Smooth muscle cell (in vitro differentiated cells): ENCODE results near the gene IFT20. TPM values are rescaled to one million over a fixed set of nuclear protein-coding genes. Genes with fewer than 3 reads are reported as not detected.

Source experiments
- DNase-seq: peaks from one replicate; lab custom pipeline; 2025; ENCODE audit not compliant: unreplicated experiment; lab: John Stamatoyannopoulos, UW
- H2AFZ ChIP-seq: fragments of 200-600 bp; sonication (generic); 2 replicates; pipeline ENCODE4 v1.6.0; 2016; ENCODE audit warnings: antibody characterized with exemption, low read depth, mild to moderate bottlenecking
- H3F3A ChIP-seq: fragments of 200-600 bp; sonication (generic); 2 replicates; pipeline ENCODE4 v1.6.0; 2017; ENCODE audit warnings: antibody characterized with exemption, low read depth
- H3K27ac ChIP-seq: fragments of 200-600 bp; sonication (generic); 2 replicates; pipeline ENCODE4 v1.5.1; 2016; ENCODE audit warnings: low read depth, mild to moderate bottlenecking
- H3K27me3 ChIP-seq: fragments of 200-600 bp; sonication (generic); 2 replicates; pipeline ENCODE4 v1.6.1; 2016; ENCODE audit warnings: low read depth, mild to moderate bottlenecking
- H3K36me3 ChIP-seq: fragments of 200-600 bp; sonication (generic); 2 replicates; pipeline ENCODE4 v1.5.1; 2016; ENCODE audit warnings: low read depth
- H3K4me1 ChIP-seq: fragments of 200-600 bp; sonication (generic); 2 replicates; pipeline ENCODE4 v1.5.1; 2016; ENCODE audit warnings: low read depth
- H3K4me2 ChIP-seq: fragments of 200-600 bp; sonication (generic); 2 replicates; pipeline ENCODE4 v1.6.0; 2016; ENCODE audit warnings: mild to moderate bottlenecking
- H3K4me3 ChIP-seq: fragments of 200-600 bp; sonication (generic); 2 replicates; pipeline ENCODE4 v1.5.1; 2016; ENCODE audit warnings: mild to moderate bottlenecking
- H3K79me2 ChIP-seq: fragments of 200-600 bp; sonication (generic); 2 replicates; pipeline ENCODE4 v1.6.0; 2016; ENCODE audit warnings: low read depth, mild to moderate bottlenecking
- H3K9ac ChIP-seq: fragments of 200-600 bp; sonication (generic); 2 replicates; pipeline ENCODE4 v1.6.0; 2016; ENCODE audit warnings: low read depth
- H3K9me3 ChIP-seq: fragments of 200-600 bp; sonication (generic); replicated peaks from 2 replicates; pipeline ENCODE4 v1.5.1; 2016; ENCODE audit warnings: low read depth
- H4K20me1 ChIP-seq: fragments of 200-600 bp; sonication (generic); 2 replicates; pipeline ENCODE4 v1.6.0; 2016; ENCODE audit warnings: low read depth
- CTCF ChIP-seq: fragments of 200-600 bp; sonication (generic); IDR thresholded peaks from 2 replicates; pipeline ENCODE4 v1.5.1; 2017; ENCODE audit warnings: borderline replicate concordance, mild to moderate bottlenecking, antibody characterized with exemption; ENCODE audit not compliant: insufficient read depth, poor library complexity, severe bottlenecking
- WGBS: methylation state at CpG from one replicate; pipeline ENCODE4 v1.1.7; 2016; ENCODE audit warnings: low lambda C conversion rate; 5-methylcytosine and 5-hydroxymethylcytosine counted together
- polyA plus RNA-seq: library from polyadenylated mRNA; unstranded; fragments of >200 nt; fragmentation: Nextera tagmentation; extraction: Ambion mirVana; gene quantifications from 2 replicates; pipeline ENCODE4 v1.2.1, GENCODE V29; 2016
- total RNA-seq: library from RNA; depleted of rRNA; stranded (reverse); fragments of >200 nt; gene quantifications from 2 replicates; pipeline ENCODE4 v1.2.3, GENCODE V29; 2014

Gene IFT20
- total and polyA plus RNA-seq, 2 experiments from 2014 or later = 49.8 to 88.9 TPM

GRCh38 chr17:28345419-28346198 is 10.3 kb upstream of the IFT20 start:
- no peaks in the 10 kb centered on the region for H3K79me2 ChIP-seq
- H3K36me3 ChIP-seq = peaks cover 4% of the 10 kb centered on the region
- no peak overlapping the region for H3K4me2 ChIP-seq
- no peak for DNase-seq
- H2AFZ ChIP-seq = no peak overlapping the region
- peaks cover 30% of the 10 kb centered on the region for H3F3A ChIP-seq
- H3K9me3 ChIP-seq = no peaks in the 10 kb centered on the region
- H3K4me3 ChIP-seq = no peak overlapping the region
- H3K4me1 ChIP-seq = no peaks in the 10 kb centered on the region
- 91% methylated on average over 13 of the region's 13 CpGs for WGBS
- no peaks in the 10 kb centered on the region for H3K27me3 ChIP-seq
- peaks cover 50% of the 10 kb centered on the region for H4K20me1 ChIP-seq
- no peak for TF ChIP-seq CTCF
- H3K9ac ChIP-seq = no peak overlapping the region
- H3K27ac ChIP-seq = peak overlapping the region; percentile 85

- Histone ChIP-seq H3K9ac (no peak overlapping the region), H3K36me3 (no peaks in the 10 kb centered on the region), H2AFZ (no peak overlapping the region), H3K9me3 (no peaks in the 10 kb centered on the region), H3K27me3 (no peaks in the 10 kb centered on the region), H4K20me1 (peaks cover 62% of the 10 kb centered on the region), H3F3A (peaks cover 20% of the 10 kb centered on the region), H3K27ac (peak overlapping the region; percentile 85), H3K4me1 (no peaks in the 10 kb centered on the region), H3K79me2 (peaks cover 8% of the 10 kb centered on the region), H3K4me3 (no peak overlapping the region), H3K4me2 (no peak overlapping the region)
- 94% methylated on average over 19 of the region's 19 CpGs for WGBS
- no peak for TF ChIP-seq CTCF
- DNase-seq = no peak
These were observed 9.2 kb upstream of the IFT20 start for GRCh38 chr17:28344435-28344901.

GRCh38 chr17:28344011-28344410 is 8.7 kb upstream of the IFT20 start:
- WGBS = 90% methylated on average over 9 of the region's 9 CpGs
- Histone ChIP-seq H2AFZ (no peak overlapping the region), H3K4me2 (no peak overlapping the region), H3K27me3 (no peaks in the 10 kb centered on the region), H3K4me3 (no peak overlapping the region), H3F3A (peaks cover 19% of the 10 kb centered on the region), H4K20me1 (peaks cover 66% of the 10 kb centered on the region), H3K9ac (no peak overlapping the region), H3K79me2 (peaks cover 13% of the 10 kb centered on the region), H3K9me3 (no peaks in the 10 kb centered on the region), H3K4me1 (no peaks in the 10 kb centered on the region), H3K27ac (no peak overlapping the region), H3K36me3 (no peaks in the 10 kb centered on the region)
- DNase-seq = no peak
- TF ChIP-seq CTCF = no peak
